ENCODE results near the gene YES1. TPM values are rescaled to one million over a fixed set of nuclear protein-coding genes. Genes with fewer than 3 reads are reported as not detected.

Gene YES1
- total and polyA plus RNA-seq, 2 of the 13 experiments (the other 11 are each of a cell fraction or from before 2014, with no cell fraction given): 17.2 to 70.8 TPM

GRCh38 chr18:774811-775210 lies 37.2 kb downstream of the YES1 start (continued):
- no peak for TF ChIP-seq ZNF556 (CRISPR knock-in tag; IDR thresholded peaks at IDR 0.05; ENCODE audit: borderline replicate concordance)
- peak; percentile 32; the same call in 1 of the 2 replicates for TF ChIP-seq CEBPG (CRISPR knock-in tag; IDR thresholded peaks at IDR 0.05)
- no peak for TF ChIP-seq PPARG (CRISPR knock-in tag; conservative IDR thresholded peaks at IDR 0.05)
- peak; percentile 35; the same call in 1 of the 2 replicates for TF ChIP-seq ZNF264 (CRISPR knock-in tag; IDR thresholded peaks at IDR 0.05)
- TF ChIP-seq SOX5 (CRISPR knock-in tag; IDR thresholded peaks at IDR 0.05; ENCODE audit: borderline replicate concordance): peak; percentile 59; the same call in 1 of the 2 replicates
- no peak for TF ChIP-seq SOX6 (IDR thresholded peaks at IDR 0.05)
- peak; percentile 78 for TF ChIP-seq SOX6 (CRISPR knock-in tag; IDR thresholded peaks at IDR 0.05)
- TF ChIP-seq NCOR1 (IDR thresholded peaks at IDR 0.05; ENCODE audit: borderline replicate concordance, low read length): peak; percentile 58
- TF ChIP-seq ZNF574 (CRISPR knock-in tag; IDR thresholded peaks at IDR 0.05): peak; percentile 70; the same call in 1 of the 2 replicates
- peak; percentile 27; the same call in 1 of the 2 replicates for TF ChIP-seq NR2F2 (IDR thresholded peaks at IDR 0.05; ENCODE audit: borderline replicate concordance, low read depth)
- peak; percentile 62; the same call in 1 of the 2 replicates for TF ChIP-seq SALL1 (CRISPR knock-in tag; IDR thresholded peaks at IDR 0.05)
- no peak for TF ChIP-seq JARID2 (CRISPR knock-in tag; IDR thresholded peaks at IDR 0.05; ENCODE audit: insufficient replicate concordance)
- 0 out of 2 replicates have a peak, but pooled peaks have one; percentile 70 for TF ChIP-seq ESRRA (CRISPR knock-in tag; IDR thresholded peaks at IDR 0.05; ENCODE audit: low read depth)
- TF ChIP-seq HDAC1 (CRISPR knock-in tag; IDR thresholded peaks at IDR 0.05): peak; percentile 32; the same call in 1 of the 2 replicates
- no peak for TF ChIP-seq HCFC1 (IDR thresholded peaks at IDR 0.05; ENCODE audit: low read depth, low read length)
- TF ChIP-seq PAXIP1 (CRISPR knock-in tag; conservative IDR thresholded peaks at IDR 0.05): peak; percentile 46
- TF ChIP-seq BCL6 (CRISPR knock-in tag; IDR thresholded peaks at IDR 0.05): peak; percentile 48; the same call in 1 of the 2 replicates
- TF ChIP-seq ZNF720 (CRISPR knock-in tag; IDR thresholded peaks at IDR 0.05): no peak
- no peak for TF ChIP-seq TRAFD1 (CRISPR knock-in tag; IDR thresholded peaks at IDR 0.05; ENCODE audit: borderline replicate concordance)
- TF ChIP-seq MTF2 (CRISPR knock-in tag; IDR thresholded peaks at IDR 0.05; ENCODE audit: borderline replicate concordance): no peak

Data from HepG2 (cell line).